ENCODE results near the gene ERCC5.

ERCC5 gene

DNA sequence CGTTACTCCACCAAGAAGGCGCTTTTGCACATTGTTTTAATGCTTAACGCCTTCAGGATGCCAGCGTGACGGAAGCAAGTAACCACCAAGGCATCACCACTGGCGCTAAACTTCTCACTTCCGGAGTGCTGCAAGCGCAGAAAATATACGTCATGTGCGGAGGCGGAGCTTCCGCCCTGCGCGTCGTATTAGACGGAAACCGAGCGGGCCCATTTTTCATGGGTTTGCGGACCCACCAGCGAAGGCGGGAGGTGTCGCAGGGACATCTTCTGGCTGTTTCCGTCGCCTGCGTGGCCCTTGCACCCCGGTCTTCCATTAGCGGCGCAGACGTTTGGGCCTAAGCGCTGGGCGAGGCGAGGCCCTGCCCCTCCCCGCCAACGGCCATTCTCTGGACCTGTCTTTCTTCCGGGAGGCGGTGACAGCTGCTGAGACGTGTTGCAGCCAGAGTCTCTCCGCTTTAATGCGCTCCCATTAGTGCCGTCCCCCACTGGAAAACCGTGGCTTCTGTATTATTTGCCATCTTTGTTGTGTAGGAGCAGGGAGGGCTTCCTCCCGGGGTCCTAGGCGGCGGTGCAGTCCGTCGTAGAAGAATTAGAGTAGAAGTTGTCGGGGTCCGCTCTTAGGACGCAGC, at the start of gene ERCC5:
ERCC5 (plus strand) TSS at position 403 of the 631 bp plus-strand sequence. CDS start 235 bp downstream, outside the sequence.
- Mint-ChIP-seq H3K4me1 (peaks cover 40% of the 10 kb centered on the region), H3K27ac (peak within 1 kb of the TSS; percentile 98), H3K4me3 (peak within 1 kb of the TSS; percentile 96), H3K27me3 (no peaks in the 10 kb centered on the region), H3K9me3 (no peaks in the 10 kb centered on the region), H3K36me3 (no peaks in the 10 kb centered on the region)

- Mint-ChIP-seq H3K27ac (peak within 1 kb of the TSS; percentile 70), H3K9me3 (no peaks in the 10 kb centered on the region), H3K4me1 (peaks cover 19% of the 10 kb centered on the region), H3K36me3 (no peaks in the 10 kb centered on the region), H3K27me3 (peaks cover 18% of the 10 kb centered on the region), H3K4me3 (peak within 1 kb of the TSS; percentile 90)
These were observed 47.0 kb upstream of the ERCC5 start, which contains the start of the genes BIVM and POGLUT2 for GRCh38 chr13:102798581-102799425. BIVM (plus strand) TSS chr13:102799119; CDS start chr13:102807268, 8,149 bp downstream. POGLUT2 (minus strand) TSS chr13:102798976; CDS start chr13:102798670, 306 bp downstream.

GRCh38 chr13:102799426-102800144, 46.2 kb upstream of the ERCC5 start:
- H3K27ac Mint-ChIP-seq, result peak overlapping the region; percentile 70
- H3K27me3 Mint-ChIP-seq, result peaks cover 14% of the 10 kb centered on the region
- H3K4me1 Mint-ChIP-seq, result peaks cover 19% of the 10 kb centered on the region
- peak overlapping the region; percentile 90 for H3K4me3 Mint-ChIP-seq
- H3K9me3 Mint-ChIP-seq, result no peaks in the 10 kb centered on the region
- H3K36me3 Mint-ChIP-seq, result no peaks in the 10 kb centered on the region

- peak overlapping the region; percentile 70 for H3K27ac Mint-ChIP-seq
- peaks cover 13% of the 10 kb centered on the region for H3K27me3 Mint-ChIP-seq
- H3K9me3 Mint-ChIP-seq, result no peaks in the 10 kb centered on the region
- H3K4me1 Mint-ChIP-seq, result peaks cover 19% of the 10 kb centered on the region
- H3K4me3 Mint-ChIP-seq, result peak overlapping the region; percentile 90
- H3K36me3 Mint-ChIP-seq, result no peaks in the 10 kb centered on the region
These were observed 45.4 kb upstream of the ERCC5 start for GRCh38 chr13:102800145-102801041.

- Mint-ChIP-seq H3K9me3 (no peaks in the 10 kb centered on the region), H3K36me3 (no peaks in the 10 kb centered on the region), H3K4me1 (peaks cover 18% of the 10 kb centered on the region), H3K27me3 (no peaks in the 10 kb centered on the region), H3K4me3 (no peak overlapping the region), H3K27ac (no peak overlapping the region)
These were observed 40.2 kb upstream of the ERCC5 start for GRCh38 chr13:102805680-102806079.

- no peak overlapping the region for H3K4me3 Mint-ChIP-seq
- no peak overlapping the region for H3K27ac Mint-ChIP-seq
These were observed 38.1 kb upstream of the ERCC5 start for GRCh38 chr13:102807699-102808098.

GRCh38 chr13:102812611-102813287, 33.1 kb upstream of the ERCC5 start:
- peaks cover 9% of the 10 kb centered on the region for H3K4me1 Mint-ChIP-seq
- H3K27ac Mint-ChIP-seq, result no peak overlapping the region
- H3K36me3 Mint-ChIP-seq, result peaks cover 10% of the 10 kb centered on the region
- peaks cover 6% of the 10 kb centered on the region for H3K9me3 Mint-ChIP-seq
- no peak overlapping the region for H3K4me3 Mint-ChIP-seq
- H3K27me3 Mint-ChIP-seq, result no peaks in the 10 kb centered on the region

More at GRCh38 chr13:102807699-102808098, 38.1 kb upstream of the ERCC5 start:
- Mint-ChIP-seq H3K27me3 (no peaks in the 10 kb centered on the region), H3K4me1 (peaks cover 9% of the 10 kb centered on the region), H3K9me3 (peaks cover 6% of the 10 kb centered on the region), H3K36me3 (peaks cover 5% of the 10 kb centered on the region)

DNA sequence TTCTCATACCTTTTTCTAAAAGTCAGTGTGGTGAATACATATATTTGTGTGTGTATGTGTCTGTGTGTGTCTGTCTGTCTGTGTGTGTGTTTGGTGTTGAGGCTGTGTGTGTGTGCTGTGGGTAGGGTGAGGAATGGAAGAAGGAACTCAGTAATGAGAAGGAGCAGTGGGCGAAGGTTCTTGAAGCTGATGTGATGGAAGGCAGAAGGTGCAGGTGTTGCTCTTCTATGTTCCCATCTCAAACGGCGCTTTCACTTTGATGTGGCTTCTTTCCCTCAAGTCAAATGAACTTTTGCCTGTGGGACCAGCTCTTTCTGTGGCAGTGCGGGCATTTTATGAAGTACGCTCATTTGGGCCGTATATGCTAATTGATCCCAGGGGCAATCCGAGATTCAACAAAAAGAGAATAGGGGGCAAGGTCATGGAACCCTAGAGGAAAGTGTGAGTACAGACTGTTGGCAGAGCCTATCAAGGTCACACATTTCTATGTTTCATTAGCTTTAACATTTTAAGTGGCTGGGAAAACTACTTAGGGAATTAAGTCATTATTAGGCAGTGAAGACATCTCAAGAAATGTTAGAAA, 31.7 kb upstream of the ERCC5 start:
- H3K4me1 Mint-ChIP-seq, result peaks cover 5% of the 10 kb centered on the region
- H3K27me3 Mint-ChIP-seq, result no peaks in the 10 kb centered on the region
- peaks cover 6% of the 10 kb centered on the region for H3K9me3 Mint-ChIP-seq
- H3K36me3 Mint-ChIP-seq, result peaks cover 10% of the 10 kb centered on the region
- no peak overlapping the region for H3K4me3 Mint-ChIP-seq
- H3K27ac Mint-ChIP-seq, result no peak overlapping the region

- H3K9me3 Mint-ChIP-seq, result peaks cover 6% of the 10 kb centered on the region
- peaks cover 5% of the 10 kb centered on the region for H3K4me1 Mint-ChIP-seq
- H3K27me3 Mint-ChIP-seq, result no peaks in the 10 kb centered on the region
- H3K27ac Mint-ChIP-seq, result no peak overlapping the region
- peaks cover 10% of the 10 kb centered on the region for H3K36me3 Mint-ChIP-seq
- no peak overlapping the region for H3K4me3 Mint-ChIP-seq
These were observed 31.0 kb upstream of the ERCC5 start for GRCh38 chr13:102814793-102815192.

- H3K27ac Mint-ChIP-seq, result no peak overlapping the region
- H3K36me3 Mint-ChIP-seq, result peaks cover 10% of the 10 kb centered on the region
- H3K27me3 Mint-ChIP-seq, result no peaks in the 10 kb centered on the region
- H3K4me3 Mint-ChIP-seq, result no peak overlapping the region
- H3K9me3 Mint-ChIP-seq, result peaks cover 6% of the 10 kb centered on the region
- peaks cover 5% of the 10 kb centered on the region for H3K4me1 Mint-ChIP-seq
These were observed 30.0 kb upstream of the ERCC5 start for GRCh38 chr13:102815788-102816187.

- Mint-ChIP-seq H3K4me1 (peaks cover 5% of the 10 kb centered on the region), H3K9me3 (peaks cover 6% of the 10 kb centered on the region)
These were observed 29.1 kb upstream of the ERCC5 start for GRCh38 chr13:102816708-102817107.

GRCh38 chr13:102817241-102817640, 28.6 kb upstream of the ERCC5 start:
- peaks cover 5% of the 10 kb centered on the region for H3K4me1 Mint-ChIP-seq
- H3K27ac Mint-ChIP-seq, result no peak overlapping the region
- H3K9me3 Mint-ChIP-seq, result peaks cover 1% of the 10 kb centered on the region
- peaks cover 6% of the 10 kb centered on the region for H3K36me3 Mint-ChIP-seq
- no peaks in the 10 kb centered on the region for H3K27me3 Mint-ChIP-seq
- H3K4me3 Mint-ChIP-seq, result no peak overlapping the region

More at GRCh38 chr13:102816708-102817107, 29.1 kb upstream of the ERCC5 start:
- H3K27ac Mint-ChIP-seq, result no peak overlapping the region
- peaks cover 10% of the 10 kb centered on the region for H3K36me3 Mint-ChIP-seq
- no peaks in the 10 kb centered on the region for H3K27me3 Mint-ChIP-seq
- no peak overlapping the region for H3K4me3 Mint-ChIP-seq

DNA sequence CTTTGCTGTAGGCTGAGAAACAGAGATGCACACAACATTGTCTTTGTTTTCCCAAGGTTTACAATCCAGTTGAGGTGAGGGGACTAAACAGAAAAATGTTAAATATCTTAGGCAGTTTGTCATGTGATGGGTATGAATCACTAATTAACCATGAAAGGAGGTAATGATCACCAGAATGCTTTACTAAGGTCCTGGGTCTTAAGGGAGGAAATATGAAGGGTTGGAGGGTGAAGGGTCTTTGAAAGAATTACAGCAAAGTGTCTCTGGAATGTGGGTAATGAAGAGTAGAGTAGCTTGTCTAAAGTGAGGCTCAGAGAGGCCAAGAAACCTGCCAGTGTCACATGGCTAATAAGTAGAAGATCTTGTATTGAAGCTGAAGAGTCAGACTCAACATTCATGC, 27.9 kb upstream of the ERCC5 start:
- Mint-ChIP-seq H3K27ac (no peak overlapping the region), H3K4me1 (peaks cover 5% of the 10 kb centered on the region), H3K36me3 (peaks cover 6% of the 10 kb centered on the region), H3K4me3 (no peak overlapping the region), H3K27me3 (no peaks in the 10 kb centered on the region), H3K9me3 (no peaks in the 10 kb centered on the region)

DNA sequence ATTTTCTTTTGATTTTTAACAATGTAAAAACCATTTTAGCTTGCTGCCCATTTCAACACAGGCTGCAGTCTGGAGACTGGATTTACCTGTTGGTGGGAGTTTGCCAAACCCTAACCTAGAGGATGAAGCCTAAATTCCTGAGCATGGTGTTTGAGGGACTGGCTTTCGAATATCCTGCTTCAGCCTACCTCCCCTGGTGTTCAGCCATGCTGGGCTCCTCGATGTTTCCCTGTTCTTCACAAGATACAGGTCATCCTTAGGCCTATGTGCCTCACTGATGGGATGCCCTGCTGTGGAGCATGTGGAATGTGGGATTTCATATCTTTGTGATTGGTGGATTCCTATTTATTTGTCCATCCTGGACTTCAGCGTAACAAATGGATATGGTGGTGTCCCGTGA, 20.4 kb upstream of the ERCC5 start:
- no peak overlapping the region for H3K27ac Mint-ChIP-seq
- no peak overlapping the region for H3K4me3 Mint-ChIP-seq
- H3K36me3 Mint-ChIP-seq, result no peaks in the 10 kb centered on the region
- no peaks in the 10 kb centered on the region for H3K27me3 Mint-ChIP-seq
- no peaks in the 10 kb centered on the region for H3K9me3 Mint-ChIP-seq
- H3K4me1 Mint-ChIP-seq, result no peaks in the 10 kb centered on the region
